ENCODE measurements around the gene SLC23A3. TPM values are rescaled to one million over a fixed set of nuclear protein-coding genes. Genes with fewer than 3 reads are reported as not detected.

The SLC23A3 gene
- total and polyA plus RNA-seq, 10 of the 15 experiments (the other 5 are each of a cell fraction or from before 2014, with no cell fraction given), result 0.07 to 1.0 (median 0.40) TPM; not detected in 1

GRCh38 chr2:219206328-219207133 lies 36.7 kb upstream of the SLC23A3 start, which contains the start of gene ZFAND2B (continued):
- TF ChIP-seq, protein P1, sequence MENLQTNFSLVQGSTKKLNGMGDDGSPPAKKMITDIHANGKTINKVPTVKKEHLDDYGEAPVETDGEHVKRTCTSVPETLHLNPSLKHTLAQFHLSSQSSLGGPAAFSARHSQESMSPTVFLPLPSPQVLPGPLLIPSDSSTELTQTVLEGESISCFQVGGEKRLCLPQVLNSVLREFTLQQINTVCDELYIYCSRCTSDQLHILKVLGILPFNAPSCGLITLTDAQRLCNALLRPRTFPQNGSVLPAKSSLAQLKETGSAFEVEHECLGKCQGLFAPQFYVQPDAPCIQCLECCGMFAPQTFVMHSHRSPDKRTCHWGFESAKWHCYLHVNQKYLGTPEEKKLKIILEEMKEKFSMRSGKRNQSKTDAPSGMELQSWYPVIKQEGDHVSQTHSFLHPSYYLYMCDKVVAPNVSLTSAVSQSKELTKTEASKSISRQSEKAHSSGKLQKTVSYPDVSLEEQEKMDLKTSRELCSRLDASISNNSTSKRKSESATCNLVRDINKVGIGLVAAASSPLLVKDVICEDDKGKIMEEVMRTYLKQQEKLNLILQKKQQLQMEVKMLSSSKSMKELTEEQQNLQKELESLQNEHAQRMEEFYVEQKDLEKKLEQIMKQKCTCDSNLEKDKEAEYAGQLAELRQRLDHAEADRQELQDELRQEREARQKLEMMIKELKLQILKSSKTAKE (IDR thresholded peaks at IDR 0.05; ENCODE audit: low read depth, poor library complexity, severe bottlenecking), result peak; percentile 45
- peak; percentile 75 for TF ChIP-seq GATAD2B (conservative IDR thresholded peaks at IDR 0.05; ENCODE audit: low read depth)
- peak; percentile 97 for TF ChIP-seq POLR2AphosphoS5 (IDR thresholded peaks at IDR 0.05; ENCODE audit: low read length)
- TF ChIP-seq NR2C2 (IDR thresholded peaks at IDR 0.05; ENCODE audit: borderline replicate concordance, control insufficient read depth, insufficient read length, low read depth), result no peak
- TF ChIP-seq RELA (IDR thresholded peaks at IDR 0.05; ENCODE audit: borderline replicate concordance, partially characterized antibody), result peak; percentile 45
- no peak for TF ChIP-seq NFXL1 (IDR thresholded peaks at IDR 0.05; ENCODE audit: borderline replicate concordance)
- 0 out of 2 replicates have a peak, but pooled peaks have one; percentile 39 for TF ChIP-seq PKNOX1 (IDR thresholded peaks at IDR 0.05)
- no peak for TF ChIP-seq E4F1 (IDR thresholded peaks at IDR 0.05; ENCODE audit: borderline replicate concordance, partially characterized antibody)
- no peak for TF ChIP-seq CEBPB (IDR thresholded peaks at IDR 0.05; ENCODE audit: borderline replicate concordance in 1 of 2, low read depth in 2 of 2, low read length in 2 of 2)
- TF ChIP-seq, protein P2, sequence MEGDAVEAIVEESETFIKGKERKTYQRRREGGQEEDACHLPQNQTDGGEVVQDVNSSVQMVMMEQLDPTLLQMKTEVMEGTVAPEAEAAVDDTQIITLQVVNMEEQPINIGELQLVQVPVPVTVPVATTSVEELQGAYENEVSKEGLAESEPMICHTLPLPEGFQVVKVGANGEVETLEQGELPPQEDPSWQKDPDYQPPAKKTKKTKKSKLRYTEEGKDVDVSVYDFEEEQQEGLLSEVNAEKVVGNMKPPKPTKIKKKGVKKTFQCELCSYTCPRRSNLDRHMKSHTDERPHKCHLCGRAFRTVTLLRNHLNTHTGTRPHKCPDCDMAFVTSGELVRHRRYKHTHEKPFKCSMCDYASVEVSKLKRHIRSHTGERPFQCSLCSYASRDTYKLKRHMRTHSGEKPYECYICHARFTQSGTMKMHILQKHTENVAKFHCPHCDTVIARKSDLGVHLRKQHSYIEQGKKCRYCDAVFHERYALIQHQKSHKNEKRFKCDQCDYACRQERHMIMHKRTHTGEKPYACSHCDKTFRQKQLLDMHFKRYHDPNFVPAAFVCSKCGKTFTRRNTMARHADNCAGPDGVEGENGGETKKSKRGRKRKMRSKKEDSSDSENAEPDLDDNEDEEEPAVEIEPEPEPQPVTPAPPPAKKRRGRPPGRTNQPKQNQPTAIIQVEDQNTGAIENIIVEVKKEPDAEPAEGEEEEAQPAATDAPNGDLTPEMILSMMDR (IDR thresholded peaks at IDR 0.05 in 2 of 3, conservative IDR thresholded peaks at IDR 0.05 in 1 of 3; ENCODE audit: control insufficient read depth in 2 of 3, extremely low read depth in 1 of 3, insufficient read depth in 1 of 3, low read depth in 3 of 3, low read length in 3 of 3), result peak in 2 of 3 experiments; percentile 9 to 14; a peak in 1 of 6 replicates
- no peak; a peak in 2 of 4 replicates for TF ChIP-seq IKZF2 (IDR thresholded peaks at IDR 0.05)
- TF ChIP-seq, protein P3, sequence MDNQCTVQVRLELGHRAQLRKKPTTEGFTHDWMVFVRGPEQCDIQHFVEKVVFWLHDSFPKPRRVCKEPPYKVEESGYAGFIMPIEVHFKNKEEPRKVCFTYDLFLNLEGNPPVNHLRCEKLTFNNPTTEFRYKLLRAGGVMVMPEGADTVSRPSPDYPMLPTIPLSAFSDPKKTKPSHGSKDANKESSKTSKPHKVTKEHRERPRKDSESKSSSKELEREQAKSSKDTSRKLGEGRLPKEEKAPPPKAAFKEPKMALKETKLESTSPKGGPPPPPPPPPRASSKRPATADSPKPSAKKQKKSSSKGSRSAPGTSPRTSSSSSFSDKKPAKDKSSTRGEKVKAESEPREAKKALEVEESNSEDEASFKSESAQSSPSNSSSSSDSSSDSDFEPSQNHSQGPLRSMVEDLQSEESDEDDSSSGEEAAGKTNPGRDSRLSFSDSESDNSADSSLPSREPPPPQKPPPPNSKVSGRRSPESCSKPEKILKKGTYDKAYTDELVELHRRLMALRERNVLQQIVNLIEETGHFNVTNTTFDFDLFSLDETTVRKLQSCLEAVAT (IDR thresholded peaks at IDR 0.05), result peak; percentile 71
- TF ChIP-seq EGR1 (IDR thresholded peaks at IDR 0.05; ENCODE audit: borderline replicate concordance in 1 of 2, low read depth in 2 of 2, low read length in 2 of 2), result peak; percentile 42 to 84; a peak in 2 of 3 replicates
